Measurements from ENCODE around the gene HMGA1. TPM values are rescaled to one million over a fixed set of nuclear protein-coding genes. Genes with fewer than 3 reads are reported as not detected.

HMGA1 gene
- total and polyA plus RNA-seq, 2 of the 13 experiments (the other 11 are each of a cell fraction or from before 2014, with no cell fraction given), result 117 to 145 TPM

DNA sequence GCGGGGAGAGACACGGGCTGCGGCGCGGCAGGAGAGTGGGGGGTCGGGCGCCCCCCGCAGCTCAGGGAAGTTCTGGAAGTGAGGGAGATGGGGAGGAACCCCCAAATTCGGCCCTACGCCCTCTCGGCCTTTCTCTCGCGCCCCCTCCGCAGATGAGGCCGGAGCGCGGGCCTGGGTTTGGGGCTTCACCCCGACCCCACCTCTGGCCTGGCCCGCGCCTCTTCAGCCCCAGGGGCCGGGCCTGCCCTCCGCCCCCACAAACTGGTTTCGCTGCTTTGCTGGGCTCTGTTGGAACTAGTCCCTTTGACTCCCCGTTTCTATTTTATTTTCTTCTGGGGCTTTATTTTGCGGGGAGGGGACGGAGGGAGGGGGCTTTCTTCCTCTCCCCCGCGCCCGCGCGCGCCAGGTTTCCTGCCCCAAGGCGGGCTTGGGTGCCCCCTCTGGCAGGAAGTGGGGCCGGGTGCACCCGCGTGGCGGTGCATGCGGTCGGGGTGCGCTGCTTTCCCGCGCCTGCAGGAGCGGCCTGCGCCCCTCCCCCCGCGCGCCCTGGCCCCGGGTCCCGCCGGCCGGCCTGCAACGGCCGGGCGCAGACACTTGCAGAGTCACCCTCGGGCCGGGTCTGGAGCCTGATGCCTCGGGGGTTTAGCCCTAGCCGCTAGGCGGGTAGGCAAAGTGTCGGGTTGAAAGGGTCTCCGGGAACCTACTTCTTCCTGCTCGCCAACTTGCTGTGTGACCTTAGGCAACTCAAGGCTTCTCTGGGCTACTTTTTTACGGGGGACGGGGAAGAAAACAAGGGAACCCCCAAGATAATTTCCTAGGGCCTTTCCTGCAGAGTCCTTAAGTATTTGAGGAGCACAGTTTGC, 1.3 kb downstream of the HMGA1 start (continued):
- TF ChIP-seq ZNF276 (CRISPR knock-in tag; IDR thresholded peaks at IDR 0.05; ENCODE audit: low read depth) (peak; percentile 95), PHF8 (CRISPR knock-in tag; IDR thresholded peaks at IDR 0.05) (no peak; the same call in none of the 2 replicates), U2AF2 (IDR thresholded peaks at IDR 0.05; ENCODE audit: low read depth, low read length) (no peak), ATF1 (CRISPR knock-in tag; IDR thresholded peaks at IDR 0.05) (no peak), ZNF317 (CRISPR knock-in tag; IDR thresholded peaks at IDR 0.05) (no peak), ZNF354B (CRISPR knock-in tag; IDR thresholded peaks at IDR 0.05) (peak; percentile 30; the same call in 1 of the 2 replicates), SUZ12 (IDR thresholded peaks at IDR 0.05; ENCODE audit: low read depth, low read length) (no peak), ZNF652 (CRISPR knock-in tag; IDR thresholded peaks at IDR 0.05; ENCODE audit: borderline replicate concordance, low read depth) (no peak; the same call in 1 of the 2 replicates), TAF15 (IDR thresholded peaks at IDR 0.05; ENCODE audit: low read depth, low read length, poor library complexity, severe bottlenecking) (no peak), ZNF33B (CRISPR knock-in tag; IDR thresholded peaks at IDR 0.05) (peak; percentile 92), ERF (CRISPR knock-in tag; IDR thresholded peaks at IDR 0.05) (peak; percentile 97), CHD2 (IDR thresholded peaks at IDR 0.05; ENCODE audit: low read depth, low read length) (no peak), ZMAT5 (CRISPR knock-in tag; IDR thresholded peaks at IDR 0.05; ENCODE audit: borderline replicate concordance, low read depth) (peak; percentile 43; the same call in 1 of the 2 replicates), SP140L (CRISPR knock-in tag; IDR thresholded peaks at IDR 0.05; ENCODE audit: borderline replicate concordance) (peak; percentile 75; the same call in 1 of the 2 replicates), BRF2 (CRISPR knock-in tag; IDR thresholded peaks at IDR 0.05) (peak; percentile 98), ZNF598 (CRISPR knock-in tag; IDR thresholded peaks at IDR 0.05; ENCODE audit: borderline replicate concordance) (no peak), HNRNPUL1 (IDR thresholded peaks at IDR 0.05; ENCODE audit: low read depth, low read length) (no peak), JUN (CRISPR knock-in tag; IDR thresholded peaks at IDR 0.05) (peak; percentile 87), NFYB (CRISPR knock-in tag; IDR thresholded peaks at IDR 0.05) (0 out of 2 replicates have a peak, but pooled peaks have one; percentile 12)
- TF ChIP-seq, protein P1, sequence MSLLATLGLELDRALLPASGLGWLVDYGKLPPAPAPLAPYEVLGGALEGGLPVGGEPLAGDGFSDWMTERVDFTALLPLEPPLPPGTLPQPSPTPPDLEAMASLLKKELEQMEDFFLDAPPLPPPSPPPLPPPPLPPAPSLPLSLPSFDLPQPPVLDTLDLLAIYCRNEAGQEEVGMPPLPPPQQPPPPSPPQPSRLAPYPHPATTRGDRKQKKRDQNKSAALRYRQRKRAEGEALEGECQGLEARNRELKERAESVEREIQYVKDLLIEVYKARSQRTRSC (CRISPR knock-in tag; IDR thresholded peaks at IDR 0.05; ENCODE audit: low read depth), result peak; percentile 96; the same call in 1 of the 2 replicates
- TF ChIP-seq, protein P2, sequence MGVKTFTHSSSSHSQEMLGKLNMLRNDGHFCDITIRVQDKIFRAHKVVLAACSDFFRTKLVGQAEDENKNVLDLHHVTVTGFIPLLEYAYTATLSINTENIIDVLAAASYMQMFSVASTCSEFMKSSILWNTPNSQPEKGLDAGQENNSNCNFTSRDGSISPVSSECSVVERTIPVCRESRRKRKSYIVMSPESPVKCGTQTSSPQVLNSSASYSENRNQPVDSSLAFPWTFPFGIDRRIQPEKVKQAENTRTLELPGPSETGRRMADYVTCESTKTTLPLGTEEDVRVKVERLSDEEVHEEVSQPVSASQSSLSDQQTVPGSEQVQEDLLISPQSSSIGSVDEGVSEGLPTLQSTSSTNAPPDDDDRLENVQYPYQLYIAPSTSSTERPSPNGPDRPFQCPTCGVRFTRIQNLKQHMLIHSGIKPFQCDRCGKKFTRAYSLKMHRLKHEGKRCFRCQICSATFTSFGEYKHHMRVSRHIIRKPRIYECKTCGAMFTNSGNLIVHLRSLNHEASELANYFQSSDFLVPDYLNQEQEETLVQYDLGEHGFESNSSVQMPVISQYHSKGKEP (CRISPR knock-in tag; IDR thresholded peaks at IDR 0.05), result peak; percentile 86

All from HepG2 (cell line).